Neural progenitor cell (in vitro differentiated cells): ENCODE measurements around the gene PPM1N. TPM values are rescaled to one million over a fixed set of nuclear protein-coding genes. Genes with fewer than 3 reads are reported as not detected.

Source experiments
- DNase-seq: peaks from one replicate; pipeline ENCODE4 v3.0.0-alpha.2; 2016; ENCODE audit warnings: low spot score
- H2AFZ ChIP-seq: fragments of 200-600 bp; sonication (generic); replicated peaks from 2 replicates; pipeline ENCODE4 v1.6.1; 2016; ENCODE audit warnings: antibody characterized with exemption
- H3F3A ChIP-seq: fragments of 200-600 bp; sonication (generic); 2 replicates; pipeline ENCODE4 v1.6.1; 2016; ENCODE audit warnings: antibody characterized with exemption, low read depth
- H3K27ac ChIP-seq: fragments of 200-600 bp; sonication (generic); 2 replicates; pipeline ENCODE4 v1.5.1; 2016; ENCODE audit warnings: mild to moderate bottlenecking
- H3K27me3 ChIP-seq: fragments of 200-600 bp; sonication (generic); 2 replicates; pipeline ENCODE4 v1.6.1; 2016; ENCODE audit warnings: mild to moderate bottlenecking, moderate library complexity
- H3K36me3 ChIP-seq: fragments of 200-600 bp; sonication (generic); 2 replicates; pipeline ENCODE4 v1.5.1; 2016
- H3K4me1 ChIP-seq: fragments of 200-600 bp; sonication (generic); 2 replicates; pipeline ENCODE4 v1.6.1; 2016; ENCODE audit warnings: mixed run types
- H3K4me2 ChIP-seq: fragments of 200-600 bp; sonication (generic); 2 replicates; pipeline ENCODE4 v1.6.1; 2016
- H3K4me3 ChIP-seq: fragments of 200-600 bp; sonication (generic); 2 replicates; pipeline ENCODE4 v1.5.1; 2016
- H3K79me2 ChIP-seq: fragments of 200-600 bp; sonication (generic); 2 replicates; pipeline ENCODE4 v1.6.1; 2016; ENCODE audit warnings: low read depth
- H3K9ac ChIP-seq: fragments of 200-600 bp; sonication (generic); 2 replicates; pipeline ENCODE4 v1.6.1; 2016
- H3K9me3 ChIP-seq: fragments of 200-600 bp; sonication (generic); 2 replicates; pipeline ENCODE4 v1.5.1; 2016; ENCODE audit warnings: low read depth
- H4K20me1 ChIP-seq: fragments of 200-600 bp; sonication (generic); 2 replicates; pipeline ENCODE4 v1.6.1; 2016; ENCODE audit warnings: low read depth
- H3K27ac Mint-ChIP-seq: 3 replicates; pipeline ENCODE4 v1.8.0; 2021; ENCODE audit warnings: mixed read lengths
- H3K27me3 Mint-ChIP-seq: 2 replicates; pipeline ENCODE4 v1.8.0; 2022; ENCODE audit warnings: low read depth, mild to moderate bottlenecking, inconsistent platforms, moderate library complexity, mixed read lengths; ENCODE audit not compliant: insufficient read depth
- H3K36me3 Mint-ChIP-seq: 3 replicates; pipeline ENCODE4 v1.8.0; 2021; ENCODE audit warnings: mixed read lengths
- H3K4me1 Mint-ChIP-seq: 3 replicates; pipeline ENCODE4 v1.8.0; 2021; ENCODE audit warnings: mixed read lengths
- H3K4me3 Mint-ChIP-seq: 3 replicates; pipeline ENCODE4 v1.8.0; 2021; ENCODE audit warnings: mild to moderate bottlenecking, moderate library complexity, mixed read lengths
- H3K9me3 Mint-ChIP-seq: 3 replicates; pipeline ENCODE4 v1.8.0; 2020; ENCODE audit warnings: mixed read lengths
- CTCF ChIP-seq: fragments of 200-600 bp; sonication (generic); IDR thresholded peaks from 2 replicates; pipeline ENCODE4 v1.5.1; 2017; ENCODE audit warnings: antibody characterized with exemption, mild to moderate bottlenecking
- EZH2 ChIP-seq: fragments of 200-600 bp; sonication (generic); IDR thresholded peaks from 2 replicates; pipeline ENCODE4 v1.6.1; 2017; ENCODE audit warnings: antibody characterized with exemption, mild to moderate bottlenecking, moderate library complexity
- EZH2phosphoT487 ChIP-seq: fragments of 200-600 bp; sonication (generic); IDR thresholded peaks from 2 replicates; pipeline ENCODE4 v1.6.1; 2017; ENCODE audit warnings: antibody characterized with exemption
- total RNA-seq: library from RNA; depleted of rRNA; stranded (reverse); fragments of >200 nt; gene quantifications from 2 replicates; pipeline ENCODE4 v1.2.3, GENCODE V29; 2015; ENCODE audit warnings: low replicate concordance

Gene PPM1N
- total RNA-seq, 1 donor from 2014 or later: 2.4 TPM

- Mint-ChIP-seq H3K27me3 (peaks cover 33% of the 10 kb centered on the region), H3K27ac (no peak overlapping the region), H3K4me1 (peaks cover 35% of the 10 kb centered on the region), H3K4me3 (peak overlapping the region; percentile 78), H3K9me3 (no peaks in the 10 kb centered on the region), H3K36me3 (no peaks in the 10 kb centered on the region)
- Histone ChIP-seq H3K36me3 (no peaks in the 10 kb centered on the region), H3K27ac (no peak overlapping the region), H2AFZ (peak overlapping the region; percentile 85), H3K27me3 (peaks cover 53% of the 10 kb centered on the region), H4K20me1 (peaks cover 23% of the 10 kb centered on the region), H3K79me2 (no peaks in the 10 kb centered on the region), H3F3A (peaks cover 51% of the 10 kb centered on the region), H3K9ac (no peak overlapping the region), H3K4me3 (peak overlapping the region; percentile 37), H3K9me3 (no peaks in the 10 kb centered on the region), H3K4me2 (peak overlapping the region; percentile 77), H3K4me1 (peaks cover 13% of the 10 kb centered on the region)
- peak; percentile 86 for DNase-seq
- TF ChIP-seq EZH2phosphoT487: peak; percentile 16
- TF ChIP-seq CTCF: no peak
- TF ChIP-seq EZH2: peak; percentile 45
Measured at GRCh38 chr19:45499196-45500180, 1.2 kb downstream of the PPM1N start.

- Histone ChIP-seq H3K36me3 (no peaks in the 10 kb centered on the region), H3K4me1 (peaks cover 13% of the 10 kb centered on the region), H2AFZ (no peak overlapping the region), H3K79me2 (no peaks in the 10 kb centered on the region), H3K4me3 (no peak overlapping the region), H3K9me3 (no peaks in the 10 kb centered on the region), H3K4me2 (no peak overlapping the region), H3F3A (peaks cover 53% of the 10 kb centered on the region), H3K27ac (no peak overlapping the region), H3K27me3 (peaks cover 40% of the 10 kb centered on the region), H4K20me1 (peaks cover 12% of the 10 kb centered on the region), H3K9ac (no peak overlapping the region)
- Mint-ChIP-seq H3K27ac (no peak overlapping the region), H3K9me3 (no peaks in the 10 kb centered on the region), H3K36me3 (no peaks in the 10 kb centered on the region), H3K27me3 (peaks cover 29% of the 10 kb centered on the region), H3K4me1 (peaks cover 30% of the 10 kb centered on the region), H3K4me3 (no peak overlapping the region)
- no peak for TF ChIP-seq EZH2phosphoT487
- TF ChIP-seq CTCF: no peak
- TF ChIP-seq EZH2: no peak
- no peak for DNase-seq
Measured at GRCh38 chr19:45500918-45501729, 2.9 kb downstream of the PPM1N start.

- Histone ChIP-seq H3K27ac (no peak overlapping the region), H3K79me2 (no peaks in the 10 kb centered on the region), H3K27me3 (peaks cover 39% of the 10 kb centered on the region), H2AFZ (no peak overlapping the region), H3K36me3 (no peaks in the 10 kb centered on the region), H3K4me1 (peaks cover 13% of the 10 kb centered on the region), H3F3A (peaks cover 49% of the 10 kb centered on the region), H3K9ac (no peak overlapping the region), H3K4me2 (no peak overlapping the region), H3K4me3 (no peak overlapping the region), H3K9me3 (no peaks in the 10 kb centered on the region), H4K20me1 (peaks cover 7% of the 10 kb centered on the region)
- Mint-ChIP-seq H3K9me3 (no peaks in the 10 kb centered on the region), H3K27ac (no peak overlapping the region), H3K27me3 (peaks cover 29% of the 10 kb centered on the region), H3K36me3 (no peaks in the 10 kb centered on the region), H3K4me3 (no peak overlapping the region), H3K4me1 (peaks cover 29% of the 10 kb centered on the region)
- TF ChIP-seq EZH2: no peak
- no peak for DNase-seq
Measured at GRCh38 chr19:45501730-45502014, 3.4 kb downstream of the PPM1N start.
